H1 (cell line): ENCODE data around the gene CRISPLD2. TPM values are rescaled to one million over a fixed set of nuclear protein-coding genes. Genes with fewer than 3 reads are reported as not detected.

Experiments used
- BACH1 ChIP-seq: IDR thresholded peaks from 2 replicates; pipeline ENCODE4 v1.6.1; 2012; ENCODE audit warnings: low read length, improper control_type of control experiment
- BCL11A ChIP-seq, 2 experiments: IDR thresholded peaks; one replicate each; pipeline ENCODE4 v1.6.1; 2011; ENCODE audit warnings: low read depth in 2 of 2, low read length in 2 of 2, mild to moderate bottlenecking in 2 of 2
- CHD7 ChIP-seq: fragments of 300-600 bp; sonication (generic); IDR thresholded peaks from 2 replicates; pipeline ENCODE4 v1.7.1; 2012; ENCODE audit warnings: low read length, moderate library complexity, mild to moderate bottlenecking, inconsistent platforms; ENCODE audit not compliant: insufficient replicate concordance
- EP300 ChIP-seq, 2 experiments: IDR thresholded peaks; 1 replicate in 1 of 2; 2 replicates in 1 of 2; pipeline ENCODE4 v1.6.1; 2011 to 2012; ENCODE audit warnings: low read depth in 2 of 2, low read length in 2 of 2, mild to moderate bottlenecking in 2 of 2, borderline replicate concordance in 1 of 2, inconsistent platforms in 1 of 2, moderate library complexity in 1 of 2
- JUND ChIP-seq: IDR thresholded peaks from 2 replicates; pipeline ENCODE4 v1.6.1; 2011; ENCODE audit warnings: mild to moderate bottlenecking, improper control_type of control experiment, low read length
- SP2 ChIP-seq: IDR thresholded peaks from 2 replicates; pipeline ENCODE4 v1.6.1; 2012; ENCODE audit warnings: mild to moderate bottlenecking, low read length, inconsistent platforms
- TAF7 ChIP-seq: optimal IDR thresholded peaks from 2 replicates; pipeline ENCODE3; 2011; ENCODE audit warnings: low read depth, mild to moderate bottlenecking, inconsistent platforms, low read length, moderate library complexity, borderline replicate concordance
- ZNF274 ChIP-seq: IDR thresholded peaks from 2 replicates; pipeline ENCODE4 v1.7.0; 2012; ENCODE audit warnings: low read length, borderline replicate concordance; ENCODE audit errors: extremely low read depth
- polyA plus RNA-seq, 7 experiments: library from polyadenylated mRNA; depleted of rRNA in 3 of 7; stranded (reverse) in 5 of 7; unstranded in 2 of 7; fragments of >200 nt in 5 of 7; fragments of 200-250 nt in 2 of 7; gene quantifications; 1 replicate in 5 of 7; 2 replicates in 1 of 7; 4 replicates in 1 of 7; pipeline versions ENCODE4 v1.2.1 to v1.2.3, GENCODE V29; 2011 to 2013; ENCODE audit warnings: missing spikeins in 2 of 7, mixed read lengths in 2 of 7
- total RNA-seq: library from RNA; stranded (reverse); fragmentation: NEBNext Ultra II Directional; extraction: Animal tissue kit (Norgen Biotek cat#: 25700); gene quantifications from 2 replicates; pipeline ENCODE4 v1.2.1, GENCODE V29; 2021

Gene CRISPLD2
- total and polyA plus RNA-seq, 2 of the 8 experiments (the other 6 are each of a cell fraction or from before 2014, with no cell fraction given) = 2.7 to 5.1 TPM

DNA sequence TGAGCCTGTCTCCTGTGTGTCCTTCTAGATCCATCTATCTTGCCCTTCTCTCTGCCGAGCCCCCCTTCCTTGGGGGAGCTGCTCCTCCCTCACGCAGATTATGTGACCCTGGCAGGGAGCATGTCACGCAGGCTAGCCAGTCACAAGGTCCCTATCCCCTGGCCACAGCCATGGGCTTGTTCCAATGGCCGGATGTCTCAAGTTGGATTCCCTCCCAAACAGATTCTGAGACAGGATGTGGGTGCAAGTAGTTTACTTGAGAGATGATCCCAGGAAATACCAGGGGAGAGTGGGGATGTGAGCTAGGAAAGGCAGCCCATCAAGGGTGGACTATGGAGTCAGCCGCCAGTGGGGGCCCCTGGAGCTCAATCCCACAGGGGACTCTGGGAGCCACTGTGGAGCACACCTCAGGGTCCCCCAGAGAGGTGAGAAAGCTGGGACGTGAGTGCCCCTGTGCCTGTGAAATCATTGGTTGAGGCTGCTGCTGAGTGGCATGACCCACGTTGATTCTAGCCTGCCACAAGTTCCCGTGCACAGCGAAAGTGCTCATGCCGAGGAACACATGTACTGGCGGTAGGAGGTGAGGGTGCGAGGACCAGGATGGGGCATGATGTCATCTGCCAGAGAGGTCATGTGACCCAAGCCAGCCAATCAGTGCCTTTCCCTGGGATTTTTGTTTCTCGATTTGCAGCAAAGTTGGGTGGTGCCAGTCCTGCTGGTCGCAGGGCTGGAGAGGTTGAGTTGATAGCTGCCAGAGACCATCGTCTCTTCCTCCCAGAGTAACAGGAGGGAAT is 6.4 kb upstream of the CRISPLD2 start (continued):
- TF ChIP-seq ZNF274 (no peak), BCL11A (IDR thresholded peaks at IDR 0.05; ENCODE audit: low read depth in 2 of 2, low read length in 2 of 2) (no peak), JUND (no peak), TAF7 (no peak), SP2 (no peak), BACH1 (no peak), EP300 (IDR thresholded peaks at IDR 0.05; ENCODE audit: borderline replicate concordance in 1 of 2, low read depth in 2 of 2, low read length in 2 of 2) (no peak), CHD7 (no peak)
